HG02870 (cell line): ENCODE results near the gene LRRC56.
"Not testable (repeated sequence)": the region's sequence is repeated elsewhere in the genome, so short reads cannot be mapped to it uniquely, and the experiment has no call there.

Source experiments
- ATAC-seq: cut with Tn5 transposase; IDR thresholded peaks from one replicate; pipeline ENCODE4 v1.9.1; 2021; ENCODE audit warnings: mild to moderate bottlenecking, moderate library complexity; ENCODE audit not compliant: unreplicated experiment

Gene LRRC56

GRCh38 chr11:571802-572185 is 34.5 kb downstream of the LRRC56 start:
- no peak for ATAC-seq

- ATAC-seq, result no peak
Observed at GRCh38 chr11:573146-573759, 35.9 kb downstream of the LRRC56 start.

- not testable (repeated sequence) for ATAC-seq
Observed at GRCh38 chr11:574031-574570, 36.8 kb downstream of the LRRC56 start.

GRCh38 chr11:574632-575312 is 37.4 kb downstream of the LRRC56 start:
- ATAC-seq, result no peak

GRCh38 chr11:575313-575995 is 38.1 kb downstream of the LRRC56 start:
- ATAC-seq, result no peak

- peak; percentile 83 for ATAC-seq
Observed at GRCh38 chr11:575996-576768, 38.9 kb downstream of the LRRC56 start, which contains the start of gene PHRF1. Gene PHRF1, plus strand, starts transcription at chr11:576470. Its CDS starts 5,043 bp downstream, at chr11:581513.

GRCh38 chr11:576811-577610 is 39.7 kb downstream of the LRRC56 start:
- no peak for ATAC-seq

GRCh38 chr11:577611-577894 is 40.2 kb downstream of the LRRC56 start:
- ATAC-seq, result no peak

- ATAC-seq, result no peak
Observed at GRCh38 chr11:578276-579035, 41.1 kb downstream of the LRRC56 start.

- no peak for ATAC-seq
Observed at GRCh38 chr11:579830-580601, 42.7 kb downstream of the LRRC56 start.

GRCh38 chr11:581342-581741 is 44.0 kb downstream of the LRRC56 start:
- no peak for ATAC-seq

- no peak for ATAC-seq
Observed at GRCh38 chr11:581752-582151, 44.4 kb downstream of the LRRC56 start.

- no peak for ATAC-seq
Observed at GRCh38 chr11:584287-584686, 47.0 kb downstream of the LRRC56 start.

GRCh38 chr11:586376-587316 is 49.3 kb downstream of the LRRC56 start:
- no peak for ATAC-seq

GRCh38 chr11:587546-587945 is 50.2 kb downstream of the LRRC56 start:
- ATAC-seq, result no peak

GRCh38 chr11:587978-588380 is 50.7 kb downstream of the LRRC56 start:
- no peak for ATAC-seq

GRCh38 chr11:589798-590197 is 52.5 kb downstream of the LRRC56 start:
- no peak for ATAC-seq

- ATAC-seq, result no peak
Observed at GRCh38 chr11:590997-591396, 53.7 kb downstream of the LRRC56 start.
